ENCODE measurements around the gene SIL1. TPM values are rescaled to one million over a fixed set of nuclear protein-coding genes. Genes with fewer than 3 reads are reported as not detected.
"Not testable (repeated sequence)": the region's sequence is repeated elsewhere in the genome, so short reads cannot be mapped to it uniquely, and the experiment has no call there.

Gene SIL1
- polyA plus RNA-seq, 4 donors, result 52.6 to 55.5 (median 53.0) TPM

GRCh38 chr5:138930371-138931097 lies 267.6 kb downstream of the SIL1 start:
- DNase-seq (ENCODE audit: low read depth in 4 of 4, low spot score in 3 of 4), result no peak

- DNase-seq (ENCODE audit: low read depth in 4 of 4, low spot score in 3 of 4), result no peak
Measured at GRCh38 chr5:138929571-138929955, 268.6 kb downstream of the SIL1 start.

GRCh38 chr5:138927979-138928378 lies 270.2 kb downstream of the SIL1 start:
- DNase-seq (ENCODE audit: low read depth in 4 of 4, low spot score in 3 of 4), result peak in 1 of 4 donors; percentile 23

DNA sequence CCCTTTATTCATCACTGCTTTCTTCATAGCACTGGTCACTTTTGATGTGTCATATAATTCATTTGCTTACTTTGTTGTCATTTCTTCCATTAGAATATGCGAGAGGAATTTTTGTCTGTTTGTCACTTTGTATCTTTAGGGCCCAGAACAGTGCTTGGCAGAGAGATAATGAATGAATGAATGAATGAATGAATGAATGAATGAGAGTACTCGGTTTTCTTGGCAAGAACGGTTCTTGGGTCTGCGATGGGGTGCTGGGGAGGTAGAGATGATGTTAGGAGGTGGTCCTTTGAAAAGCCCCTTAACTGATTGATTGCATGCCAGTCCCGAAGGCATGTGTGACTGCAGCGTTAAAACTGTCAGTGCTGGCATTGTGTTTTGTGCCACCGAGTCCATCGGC lies 270.6 kb downstream of the SIL1 start:
- no peak for DNase-seq (ENCODE audit: low read depth in 4 of 4, low spot score in 3 of 4)

DNA sequence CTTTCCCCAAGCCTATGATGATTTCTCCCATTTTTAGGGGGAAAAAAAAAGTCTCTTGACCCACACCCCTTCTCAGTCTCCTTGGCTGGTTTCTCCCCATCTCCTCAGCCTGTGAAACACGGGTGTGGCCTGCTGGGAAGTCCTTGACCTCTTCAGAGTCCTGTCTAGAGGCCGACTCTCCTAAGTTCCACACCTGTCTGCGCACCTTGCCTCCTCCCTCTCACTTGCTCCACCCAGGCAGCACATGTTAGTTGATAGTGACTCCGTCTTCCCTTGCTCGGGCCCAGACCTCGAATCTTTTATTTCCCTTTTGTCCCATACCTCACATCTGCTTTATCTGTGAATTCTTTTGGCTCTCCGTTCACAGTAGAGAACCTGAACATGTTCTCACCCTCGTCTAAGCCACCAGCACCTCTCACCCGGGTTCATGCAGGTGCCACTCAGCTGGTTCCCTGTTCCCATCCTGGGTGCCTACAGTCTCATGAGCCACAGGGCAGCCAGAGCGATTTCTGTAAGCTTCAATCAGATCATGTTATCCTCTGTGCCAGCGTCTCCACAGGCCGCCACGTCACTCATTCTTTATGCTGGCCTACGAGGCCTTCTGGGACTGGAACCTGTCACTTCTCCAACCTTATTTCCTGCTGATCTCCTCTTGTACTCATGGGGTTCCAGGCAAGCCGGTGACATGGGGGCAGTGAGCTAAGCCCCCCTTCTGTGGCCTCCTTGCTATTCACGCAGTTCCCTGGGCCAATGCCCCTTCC lies 271.3 kb downstream of the SIL1 start:
- DNase-seq (ENCODE audit: low read depth in 4 of 4, low spot score in 3 of 4), result no peak

GRCh38 chr5:138926257-138926656 lies 271.9 kb downstream of the SIL1 start:
- DNase-seq (ENCODE audit: low read depth in 4 of 4, low spot score in 3 of 4), result no peak

GRCh38 chr5:138925090-138925635 lies 273.0 kb downstream of the SIL1 start:
- DNase-seq (ENCODE audit: low read depth in 4 of 4, low spot score in 3 of 4), result no peak

GRCh38 chr5:138922494-138922893 lies 275.7 kb downstream of the SIL1 start:
- no peak for DNase-seq (ENCODE audit: low read depth in 4 of 4, low spot score in 3 of 4)

GRCh38 chr5:138921362-138921761 lies 276.8 kb downstream of the SIL1 start:
- DNase-seq (ENCODE audit: low read depth in 4 of 4, low spot score in 3 of 4), result not testable (repeated sequence)

GRCh38 chr5:138920181-138920580 lies 278.0 kb downstream of the SIL1 start:
- no peak for DNase-seq (ENCODE audit: low read depth in 4 of 4, low spot score in 3 of 4)

DNA sequence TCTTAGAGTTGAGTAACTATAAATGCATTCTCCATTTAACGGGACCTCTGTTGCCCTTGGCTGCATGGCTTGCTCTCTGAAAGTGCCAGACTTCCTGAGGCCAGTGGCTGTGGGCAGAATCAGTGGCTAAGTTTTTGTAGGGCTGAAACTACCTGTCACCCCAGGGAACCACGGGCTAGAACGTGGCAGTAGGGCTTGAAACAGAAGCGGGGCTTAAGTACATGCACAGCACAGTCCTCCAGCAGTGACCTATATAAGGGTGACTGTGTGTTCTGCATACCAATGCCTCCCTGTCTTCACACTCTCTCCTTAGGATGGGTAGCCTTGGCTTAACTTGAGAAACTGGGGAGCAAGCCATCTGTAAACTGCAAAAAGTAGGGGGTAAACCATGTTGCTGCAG lies 279.5 kb downstream of the SIL1 start:
- DNase-seq (ENCODE audit: low read depth in 4 of 4, low spot score in 3 of 4), result no peak

DNA sequence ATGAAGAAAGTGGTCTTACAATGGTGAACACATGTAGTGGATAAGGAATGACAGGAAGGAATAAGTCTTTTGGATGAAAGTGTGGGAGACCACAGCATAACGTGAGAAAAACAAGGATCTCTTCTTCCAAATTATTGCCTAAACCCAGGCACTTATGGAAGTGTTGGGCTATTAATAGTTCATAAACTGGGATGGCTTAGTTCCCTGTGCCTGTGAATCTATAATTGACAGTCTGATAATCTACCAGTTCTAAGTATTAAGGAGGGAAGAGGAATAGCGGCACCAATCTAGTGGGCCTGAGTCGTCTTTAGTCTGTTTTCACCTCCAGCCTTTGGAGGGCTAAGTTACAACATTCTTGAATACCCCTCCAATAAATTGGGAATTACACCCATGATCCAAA lies 283.8 kb downstream of the SIL1 start:
- DNase-seq (ENCODE audit: low read depth in 4 of 4, low spot score in 3 of 4), result no peak

- DNase-seq (ENCODE audit: low read depth in 4 of 4, low spot score in 3 of 4), result no peak
Measured at GRCh38 chr5:138913773-138914172, 284.4 kb downstream of the SIL1 start.

GRCh38 chr5:138912093-138912492 lies 286.1 kb downstream of the SIL1 start:
- DNase-seq (ENCODE audit: low read depth in 4 of 4, low spot score in 3 of 4), result no peak

- DNase-seq (ENCODE audit: low read depth in 4 of 4, low spot score in 3 of 4), result no peak
Measured at GRCh38 chr5:138911441-138911840, 286.7 kb downstream of the SIL1 start.

DNA sequence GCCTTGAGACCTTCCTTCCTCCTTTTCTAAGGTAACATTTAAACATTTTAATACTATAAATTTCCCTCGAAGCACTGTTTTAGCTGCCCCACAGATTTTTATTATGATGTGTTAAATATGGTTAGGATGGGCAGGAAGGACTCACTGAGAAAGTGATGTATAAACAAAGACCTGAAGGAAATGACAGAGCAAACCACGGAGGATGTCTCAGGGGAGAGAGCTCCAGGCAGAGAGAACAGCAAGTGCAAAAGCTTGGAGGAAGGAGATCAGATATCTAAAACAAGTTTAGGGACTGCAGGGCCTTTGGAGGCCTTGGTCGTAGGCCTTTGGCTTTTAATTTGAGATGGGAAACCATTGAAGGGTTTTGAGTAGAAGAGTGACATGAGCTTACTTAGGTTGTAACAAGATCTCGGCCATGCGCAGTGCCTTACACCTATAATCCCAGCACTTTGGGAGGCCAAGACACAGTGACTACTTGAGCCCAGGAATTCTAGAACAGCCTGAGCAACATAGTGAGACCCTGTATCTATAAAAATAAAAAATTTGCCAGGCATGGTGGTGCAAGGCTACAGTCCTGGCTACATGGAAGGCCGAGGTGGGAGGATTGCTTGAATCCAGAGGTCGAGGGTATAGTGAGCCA lies 287.5 kb downstream of the SIL1 start:
- no peak for DNase-seq (ENCODE audit: low read depth in 4 of 4, low spot score in 3 of 4)

DNA sequence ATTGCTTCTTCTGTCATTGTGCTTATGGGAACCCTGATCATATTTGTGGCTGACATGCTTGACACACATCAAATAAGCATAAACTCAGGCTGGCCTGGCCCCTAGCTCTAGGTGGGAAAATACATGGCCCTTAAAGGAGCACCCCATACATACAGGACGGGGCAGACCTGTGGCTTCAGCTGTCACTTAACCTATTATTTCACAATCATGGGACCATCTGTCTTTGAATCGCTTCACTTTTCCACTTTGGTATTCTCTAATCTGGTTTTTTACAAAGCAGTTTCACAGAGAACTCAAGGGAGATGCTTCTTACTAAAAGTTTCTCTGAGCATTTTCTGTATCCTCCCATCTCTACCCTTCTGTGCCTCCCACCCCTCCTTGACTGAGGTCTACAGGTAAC lies 288.4 kb downstream of the SIL1 start:
- no peak for DNase-seq (ENCODE audit: low read depth in 4 of 4, low spot score in 3 of 4)

DNA sequence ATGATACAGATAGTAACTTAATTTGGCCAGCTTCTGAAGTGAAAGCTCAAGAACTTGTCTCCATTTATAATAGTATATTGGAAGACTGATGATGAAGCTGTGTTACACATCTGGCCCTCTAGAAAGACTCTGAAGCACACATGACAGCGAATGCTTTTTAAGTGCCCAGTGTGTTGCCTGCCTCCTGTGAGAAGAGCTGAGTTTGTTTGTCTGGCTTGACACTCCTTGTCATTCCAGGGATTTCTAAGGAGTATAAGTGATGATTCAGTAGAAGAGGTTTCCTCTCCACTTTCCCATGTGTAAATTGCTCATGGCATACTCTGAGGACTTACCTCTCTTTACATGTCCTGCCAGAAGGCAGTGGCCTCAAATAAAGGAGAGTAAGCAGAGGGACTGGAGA lies 292.6 kb downstream of the SIL1 start:
- no peak for DNase-seq (ENCODE audit: low read depth in 4 of 4, low spot score in 3 of 4)

DNA sequence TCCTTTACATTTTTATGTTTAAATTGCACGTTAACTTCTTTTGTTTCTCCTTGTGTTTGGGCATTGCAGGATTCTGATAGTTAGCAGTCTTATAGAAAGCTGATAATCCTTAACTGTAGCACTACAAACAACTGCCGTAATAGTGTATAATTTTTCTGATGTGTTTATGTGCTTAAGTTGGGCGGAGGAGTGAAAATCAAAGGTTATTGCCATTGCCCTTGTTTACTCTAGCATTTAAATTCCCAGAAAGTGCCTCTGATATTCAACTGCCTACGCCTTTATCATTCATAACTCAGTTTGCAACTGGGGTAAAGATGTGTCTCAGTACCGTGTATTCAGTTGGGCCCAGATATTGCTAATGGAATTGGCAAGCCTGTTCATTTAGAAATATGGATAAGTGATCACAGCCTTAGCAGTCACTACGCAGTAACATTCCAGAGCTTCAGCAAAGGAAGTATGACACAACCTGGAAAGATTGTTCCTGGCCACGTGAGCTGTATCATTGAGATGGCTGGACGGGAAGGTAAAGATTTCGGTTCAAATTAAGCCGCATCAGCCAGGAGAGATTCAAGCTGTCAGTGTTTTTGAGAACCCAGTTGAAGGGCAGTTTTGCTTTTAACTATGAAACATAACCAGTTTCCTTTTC lies 294.9 kb downstream of the SIL1 start:
- DNase-seq (ENCODE audit: low read depth in 4 of 4, low spot score in 3 of 4), result no peak

GRCh38 chr5:138901716-138902115 lies 296.5 kb downstream of the SIL1 start:
- DNase-seq (ENCODE audit: low read depth in 4 of 4, low spot score in 3 of 4), result no peak
